ENCODE measurements around the gene RAX2. TPM values are rescaled to one million over a fixed set of nuclear protein-coding genes. Genes with fewer than 3 reads are reported as not detected.
"Not testable (repeated sequence)": the region's sequence is repeated elsewhere in the genome, so short reads cannot be mapped to it uniquely, and the experiment has no call there.

RAX2 gene
- total RNA-seq, 1 experiment from 2014 or later = not detected

DNA sequence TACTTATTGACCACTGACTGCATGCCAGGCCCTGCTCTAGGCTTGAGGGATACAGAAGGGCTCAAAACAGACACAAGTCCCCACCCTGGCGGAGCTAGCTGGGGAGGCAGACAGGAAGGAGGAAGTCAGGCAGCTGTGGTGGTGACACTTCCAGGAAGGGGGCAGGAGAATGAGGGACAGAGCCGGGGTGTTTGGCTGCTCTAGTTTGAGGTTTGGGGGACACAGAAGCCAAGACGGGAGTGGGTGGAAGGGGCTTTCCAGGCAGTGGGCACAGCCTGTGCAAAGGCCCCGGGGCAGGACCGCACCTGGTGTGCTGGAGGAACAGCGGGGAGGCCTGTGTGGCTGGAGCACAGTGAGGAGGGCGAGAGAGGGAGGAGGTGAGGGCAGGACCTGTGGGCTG lies 5.5 kb downstream of the RAX2 start:
- H3K9ac ChIP-seq (ENCODE audit: low read length) = no peak overlapping the region
- no peaks in the 10 kb centered on the region for H3K27me3 ChIP-seq (ENCODE audit: insufficient read depth, low read length)
- DNase-seq (ENCODE audit: low read depth, low spot score) (no peak), ATAC-seq (no peak)
- no peaks in the 10 kb centered on the region for H3K9me2 ChIP-seq (ENCODE audit: insufficient read depth)
- no peak overlapping the region for H3K27ac ChIP-seq (ENCODE audit: low read depth, low read length)
- peaks cover 0 to 5% of the 10 kb centered on the region in 2 experiments; a peak in 2 of 4 replicates for H3K36me3 ChIP-seq (ENCODE audit: control insufficient read depth in 1 of 2, insufficient read depth in 2 of 2, low read length in 2 of 2)
- POLR2A ChIA-PET = no interaction called here
- no peak overlapping the region for H3K4me3 ChIP-seq (replicated peaks in 1 of 2; ENCODE audit: low read depth in 1 of 2, low read length in 2 of 2)
- TF ChIP-seq POLR2A (IDR thresholded peaks at IDR 0.05; ENCODE audit: borderline replicate concordance, extremely low read depth, insufficient read depth, insufficient read length) (no peak), ZFX (IDR thresholded peaks at IDR 0.05) (no peak), SP1 (IDR thresholded peaks at IDR 0.05; ENCODE audit: low read depth) (no peak)
- peaks cover 3 to 9% of the 10 kb centered on the region in 2 experiments; a peak in 2 of 4 replicates for H3K4me1 ChIP-seq (ENCODE audit: control insufficient read depth in 1 of 2, insufficient read depth in 2 of 2, low read length in 2 of 2)
- H3K79me2 ChIP-seq (ENCODE audit: insufficient read depth, low read length) = peaks cover 6% of the 10 kb centered on the region
- CTCF ChIA-PET = no interaction called here
- H4K20me1 ChIP-seq (ENCODE audit: insufficient read depth) = no peaks in the 10 kb centered on the region
- no peak overlapping the region for H2AFZ ChIP-seq (ENCODE audit: low read depth, low read length, poor library complexity, severe bottlenecking)
- H3K4me2 ChIP-seq (ENCODE audit: low read length) = no peak overlapping the region
- no TSS peak for BruUV-seq (replicated peaks)
- RAD21 ChIA-PET (ENCODE audit: low non-redundant PET in 1 of 2, low total read pairs in 2 of 2, uncharacterized antibody in 2 of 2, unreplicated experiment in 2 of 2) = no interaction called here
- intact Hi-C loops (cut with micrococcal nuclease) = no loop called here
- H3K9me3 ChIP-seq (ENCODE audit: control insufficient read depth in 1 of 2, insufficient read depth in 1 of 2, low read depth in 1 of 2, low read length in 2 of 2) = no peaks in the 10 kb centered on the region

DNA sequence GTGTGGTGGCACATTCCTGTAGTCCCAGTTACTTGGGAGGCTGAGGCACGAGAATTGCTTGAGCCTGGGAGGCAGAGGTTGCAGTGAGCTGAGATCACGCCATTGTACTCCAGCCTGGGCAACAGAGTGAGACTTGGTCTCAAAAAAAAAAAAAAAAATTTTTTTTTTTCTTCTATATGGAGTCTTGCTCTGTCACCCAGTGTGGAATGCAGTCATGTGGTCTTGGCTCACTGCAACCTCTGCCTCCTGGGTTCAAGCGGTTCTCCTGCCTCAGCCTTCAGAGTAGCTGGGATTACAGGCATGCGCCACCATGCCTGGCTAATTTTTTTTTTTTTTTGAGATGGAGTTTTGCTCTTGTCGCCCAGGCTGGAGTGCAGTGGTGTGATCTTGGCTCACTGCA lies 6.3 kb downstream of the RAX2 start:
- not testable (repeated sequence) for BruUV-seq (replicated peaks)
- RAD21 ChIA-PET (ENCODE audit: low non-redundant PET in 1 of 2, low total read pairs in 2 of 2, uncharacterized antibody in 2 of 2, unreplicated experiment in 2 of 2) = interaction anchor here in 1 of 2 experiments (0.7 kb wide), 1 partner anchor 56 kb away, joined by 8 read pairs; no protein-coding TSS in a partner anchor

DNA sequence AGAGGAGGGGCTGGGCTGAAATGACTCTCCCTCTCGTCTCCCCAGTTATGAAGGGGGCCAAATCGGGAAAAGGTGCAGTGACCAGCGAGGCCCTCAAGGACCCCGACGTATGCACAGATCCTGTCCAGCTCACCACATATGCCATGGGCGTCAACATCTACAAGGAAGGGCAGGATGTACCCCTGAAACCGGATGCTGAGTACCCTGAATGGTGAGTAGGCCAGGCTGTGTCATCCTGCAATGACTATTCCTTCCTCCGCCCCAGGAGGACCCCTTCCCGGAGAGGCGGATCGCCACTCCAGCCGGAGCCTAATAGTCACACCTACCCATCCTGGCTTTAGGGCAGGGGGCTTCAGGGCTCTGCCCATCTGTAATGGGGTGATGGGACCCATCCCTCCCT lies 6.9 kb downstream of the RAX2 start:
- no peaks in the 10 kb centered on the region for H3K9me2 ChIP-seq (ENCODE audit: insufficient read depth)
- no peaks in the 10 kb centered on the region for H4K20me1 ChIP-seq (ENCODE audit: insufficient read depth)
- H3K9me3 ChIP-seq (ENCODE audit: control insufficient read depth in 1 of 2, insufficient read depth in 1 of 2, low read depth in 1 of 2, low read length in 2 of 2) = no peaks in the 10 kb centered on the region
- CTCF ChIA-PET = no interaction called here
- peaks cover 0 to 5% of the 10 kb centered on the region in 2 experiments; a peak in 2 of 4 replicates for H3K36me3 ChIP-seq (ENCODE audit: control insufficient read depth in 1 of 2, insufficient read depth in 2 of 2, low read length in 2 of 2)
- H3K79me2 ChIP-seq (ENCODE audit: insufficient read depth, low read length) = peaks cover 19% of the 10 kb centered on the region
- intact Hi-C loops (cut with micrococcal nuclease) = no loop called here
- POLR2A ChIA-PET = no interaction called here
- DNase-seq (ENCODE audit: low read depth, low spot score) (no peak), ATAC-seq (no peak)
- TF ChIP-seq, protein P1, sequence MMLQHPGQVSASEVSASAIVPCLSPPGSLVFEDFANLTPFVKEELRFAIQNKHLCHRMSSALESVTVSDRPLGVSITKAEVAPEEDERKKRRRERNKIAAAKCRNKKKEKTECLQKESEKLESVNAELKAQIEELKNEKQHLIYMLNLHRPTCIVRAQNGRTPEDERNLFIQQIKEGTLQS (IDR thresholded peaks at IDR 0.05) = no peak
- no peak for TF ChIP-seq CEBPB (IDR thresholded peaks at IDR 0.05; ENCODE audit: low read depth)
- TF ChIP-seq ELF1 (IDR thresholded peaks at IDR 0.05; ENCODE audit: borderline replicate concordance, low read depth) = no peak
- H3K4me1 ChIP-seq (ENCODE audit: control insufficient read depth in 1 of 2, insufficient read depth in 2 of 2, low read length in 2 of 2) = peaks cover 6 to 14% of the 10 kb centered on the region in 2 experiments; a peak in 2 of 4 replicates
- BruUV-seq (replicated peaks) = no TSS peak
- no peak overlapping the region for H3K4me2 ChIP-seq (ENCODE audit: low read length)
- no peak overlapping the region for H2AFZ ChIP-seq (ENCODE audit: low read depth, low read length, poor library complexity, severe bottlenecking)
- RAD21 ChIA-PET (ENCODE audit: low non-redundant PET in 1 of 2, low total read pairs in 2 of 2, uncharacterized antibody in 2 of 2, unreplicated experiment in 2 of 2) = no interaction called here
- no peak overlapping the region for H3K27ac ChIP-seq (ENCODE audit: low read depth, low read length)
- H3K4me3 ChIP-seq (replicated peaks in 1 of 2; ENCODE audit: low read depth in 1 of 2, low read length in 2 of 2) = no peak overlapping the region
- no peak overlapping the region for H3K9ac ChIP-seq (ENCODE audit: low read length)
- no peaks in the 10 kb centered on the region for H3K27me3 ChIP-seq (ENCODE audit: insufficient read depth, low read length)

More for the DNA sequence above, 6.3 kb downstream of the RAX2 start:
- intact Hi-C loops (cut with micrococcal nuclease); H3K9me3 ChIP-seq (ENCODE audit: control insufficient read depth in 1 of 2, insufficient read depth in 1 of 2, low read depth in 1 of 2, low read length in 2 of 2); POLR2A ChIA-PET; CTCF ChIA-PET; H3K27me3 ChIP-seq (ENCODE audit: insufficient read depth, low read length); H3K9me2 ChIP-seq (ENCODE audit: insufficient read depth); H2AFZ ChIP-seq (ENCODE audit: low read depth, low read length, poor library complexity, severe bottlenecking); H3K36me3 ChIP-seq (ENCODE audit: control insufficient read depth in 1 of 2, insufficient read depth in 2 of 2, low read length in 2 of 2); H3K4me2 ChIP-seq (ENCODE audit: low read length); H4K20me1 ChIP-seq (ENCODE audit: insufficient read depth); H3K27ac ChIP-seq (ENCODE audit: low read depth, low read length); H3K4me3 ChIP-seq (replicated peaks in 1 of 2; ENCODE audit: low read depth in 1 of 2, low read length in 2 of 2); DNase-seq (ENCODE audit: low read depth, low spot score); H3K9ac ChIP-seq (ENCODE audit: low read length); ATAC-seq: not testable (repeated sequence)
- Histone ChIP-seq H3K79me2 (ENCODE audit: insufficient read depth, low read length) (peaks cover 14% of the 10 kb centered on the region), H3K4me1 (ENCODE audit: control insufficient read depth in 1 of 2, insufficient read depth in 2 of 2, low read length in 2 of 2) (peaks cover 3 to 11% of the 10 kb centered on the region in 2 experiments; a peak in 2 of 4 replicates)

Measured in HCT116 (cell line).